ENCODE data around the gene PDIA5. TPM values are rescaled to one million over a fixed set of nuclear protein-coding genes. Genes with fewer than 3 reads are reported as not detected.
A peak's percentile ranks its signal among the peaks of the same experiment; 100 is the strongest.

The PDIA5 gene
- total RNA-seq, 1 experiment from 2014 or later, result 24.3 TPM

- Histone ChIP-seq H2AFZ (ENCODE audit: low read length) (no peak overlapping the region), H4K20me1 (ENCODE audit: control insufficient read depth, insufficient read depth, insufficient read length) (no peaks in the 10 kb centered on the region), H3K9me3 (ENCODE audit: control insufficient read depth, low read depth, low read length) (no peaks in the 10 kb centered on the region), H2BK12ac (ENCODE audit: insufficient read length, low read depth, low read length) (no peak overlapping the region), H3K56ac (ENCODE audit: insufficient read length, low read depth, low read length) (no peak overlapping the region), H4K5ac (ENCODE audit: insufficient read length, low read depth, low read length) (no peak overlapping the region), H3K4me1 (ENCODE audit: insufficient read depth, low read length) (peaks cover 22% of the 10 kb centered on the region; the same call in 1 of the 2 replicates), H3K14ac (ENCODE audit: insufficient read depth, low read length) (peak overlapping the region; percentile 16; the same call in 1 of the 2 replicates), H2BK5ac (ENCODE audit: insufficient read length, low read length) (no peak overlapping the region), H2AK5ac (ENCODE audit: insufficient read length, low read length) (no peak overlapping the region), H4K8ac (replicated peaks; ENCODE audit: insufficient read length, low read depth, low read length) (no peak overlapping the region), H3K9ac (ENCODE audit: extremely low read depth, insufficient read length, low read length) (no peak overlapping the region), H3K4me2 (ENCODE audit: insufficient read depth, insufficient read length, low read length) (peak overlapping the region; percentile 14), H2BK20ac (ENCODE audit: low read depth, low read length, poor library complexity, severe bottlenecking) (no peak overlapping the region), H3K18ac (ENCODE audit: insufficient read length, low read depth, low read length) (no peak overlapping the region), H4K91ac (ENCODE audit: insufficient read length, low read depth, low read length) (no peak overlapping the region), H3K79me2 (ENCODE audit: insufficient read depth, low read length) (no peaks in the 10 kb centered on the region), H2BK15ac (ENCODE audit: low read depth, low read length) (no peak overlapping the region), H3K4ac (ENCODE audit: low read depth, low read length) (no peak overlapping the region), H3K27me3 (ENCODE audit: insufficient read depth, low read length) (peaks cover 7% of the 10 kb centered on the region; the same call in 1 of the 2 replicates), H3T11ph (ENCODE audit: low read length) (no peak overlapping the region), H3K79me1 (ENCODE audit: insufficient read depth, low read depth, low read length, poor library complexity, severe bottlenecking) (no peaks in the 10 kb centered on the region), H2BK120ac (ENCODE audit: low read depth, low read length, poor library complexity, severe bottlenecking) (no peak overlapping the region), H3K23me2 (ENCODE audit: insufficient read length, low read depth, low read length, poor library complexity, severe bottlenecking) (peaks cover 8% of the 10 kb centered on the region), H3K27ac (ENCODE audit: insufficient read length, low read depth, low read length) (no peak overlapping the region), H3K23ac (ENCODE audit: insufficient read length, low read depth, low read length) (no peak overlapping the region)
- Mint-ChIP-seq H3K36me3 (ENCODE audit: insufficient read depth in 1 of 3, low read depth in 3 of 3) (peaks cover 0 to 6% (median 0%) of the 10 kb centered on the region in 3 experiments; a peak in 3 of 7 replicates), H3K4me3 (peak overlapping the region in 1 of 2 experiments; percentile 50; a peak in 3 of 5 replicates), H3K4me1 (peaks cover 41 to 60% of the 10 kb centered on the region in 2 experiments), H3K27ac (peak overlapping the region in 1 of 3 experiments; percentile 20; a peak in 1 of 7 replicates), H3K9me3 (no peaks in the 10 kb centered on the region; a peak in 1 of 5 replicates), H3K27me3 (ENCODE audit: low read depth) (peaks cover 55% of the 10 kb centered on the region)
- DNase-seq, result peak; percentile 42
- no CpG with 5 or more reads among the region's 7 CpGs for WGBS (ENCODE audit: extremely low coverage, insufficient read length, low lambda C conversion rate)
- TF ChIP-seq CTCF (conservative IDR thresholded peaks at IDR 0.05), result no peak
These were observed 45.4 kb upstream of the PDIA5 start for GRCh38 chr3:123021388-123021787.

All from H9 (cell line).